K562 (cell line): ENCODE measurements around the gene ANKRD16. TPM values are rescaled to one million over a fixed set of nuclear protein-coding genes. Genes with fewer than 3 reads are reported as not detected.

Experiments
- CEBPB ChIP-seq: fragments of 450-650 bp; IDR thresholded peaks from 2 replicates; pipeline ENCODE4 v1.6.1; 2016; ENCODE audit warnings: missing genetic modification characterization, missing compliant biosample characterization
- MAFG ChIP-seq: fragments of 450-650 bp; conservative IDR thresholded peaks from 2 replicates; pipeline ENCODE4 v1.6.1; 2016; ENCODE audit warnings: missing genetic modification characterization, missing compliant biosample characterization
- MTA3 ChIP-seq: fragments of 450-650 bp; formaldehyde crosslinking; IDR thresholded peaks from 2 replicates; pipeline ENCODE4 v1.6.1; 2017; ENCODE audit warnings: mild to moderate bottlenecking, borderline replicate concordance
- NBN ChIP-seq: fragments of 450-650 bp; IDR thresholded peaks from 2 replicates; pipeline ENCODE4 v1.6.1; 2016; ENCODE audit warnings: low read depth, mild to moderate bottlenecking
- SAFB ChIP-seq: fragments of 200-400 bp; formaldehyde crosslinking; IDR thresholded peaks from 2 replicates; pipeline ENCODE4 v1.6.1; 2017; ENCODE audit warnings: low read depth, low read length, borderline replicate concordance
- SIN3A ChIP-seq, 2 experiments: fragments of 150-350 bp in 1 of 2; IDR thresholded peaks; 2 replicates each; pipeline ENCODE4 v1.6.1; 2011 to 2016; ENCODE audit warnings: borderline replicate concordance in 2 of 2, low read depth in 2 of 2, low read length in 2 of 2, mild to moderate bottlenecking in 2 of 2, moderate library complexity in 2 of 2; ENCODE audit not compliant: control insufficient read depth in 1 of 2
- ZNF316 ChIP-seq: fragments of 450-650 bp; IDR thresholded peaks from 2 replicates; pipeline ENCODE4 v1.6.1; 2016
- ZNF318 ChIP-seq, 2 experiments: fragments of 450-650 bp; IDR thresholded peaks; 2 replicates each; pipeline ENCODE4 v1.6.1; 2016; ENCODE audit warnings: mild to moderate bottlenecking in 2 of 2, borderline replicate concordance in 1 of 2, low read depth in 1 of 2, moderate library complexity in 1 of 2
- ZNF518B ChIP-seq: fragments of 250-450 bp; sonication (Bioruptor Pico); IDR thresholded peaks from 2 replicates; pipeline ENCODE4 v1.5.0; 2021; ENCODE audit warnings: mild to moderate bottlenecking, moderate library complexity
- polyA plus RNA-seq, 8 experiments: library from polyadenylated mRNA; depleted of rRNA in 4 of 8; stranded (reverse) in 5 of 8; unstranded in 3 of 8; fragments of >200 nt; fragmentation: Nextera tagmentation in 2 of 8; fragmentation: Illumina TruSeq in 1 of 8; extraction: Ambion mirVana in 2 of 8; extraction: Trizol in 1 of 8; gene quantifications; 2 replicates each; pipeline versions ENCODE4 v1.2.1 to v1.2.3, GENCODE V29; 2011 to 2014; ENCODE audit warnings: inconsistent platforms in 1 of 8, missing spikeins in 1 of 8
- total RNA-seq, 7 experiments: library from RNA; depleted of rRNA in 6 of 7; stranded (reverse); fragments of >200 nt in 6 of 7; fragmentation: Illumina TruSeq in 2 of 7; extraction: Trizol in 2 of 7; gene quantifications; 2 replicates each; pipeline versions ENCODE4 v1.2.1 to v1.2.3, GENCODE V29; 2011 to 2021; ENCODE audit warnings: low replicate concordance in 1 of 7

Gene ANKRD16
- total and polyA plus RNA-seq, 9 of the 15 experiments (the other 6 are each of a cell fraction or from before 2014, with no cell fraction given), result 1.5 to 16.0 (median 9.5) TPM

- TF ChIP-seq ZNF518B (no peak), NBN (no peak), SIN3A (IDR thresholded peaks at IDR 0.05; ENCODE audit: borderline replicate concordance in 2 of 2, control insufficient read depth in 1 of 2, low read depth in 2 of 2, low read length in 2 of 2) (no peak), MAFG (tag) (0 out of 2 replicates have a peak, but pooled peaks have one; percentile 16), CEBPB (tag) (peak; percentile 94), MTA3 (no peak), SAFB (no peak), ZNF316 (peak; percentile 33; the same call in 1 of the 2 replicates), ZNF318 (IDR thresholded peaks at IDR 0.05; ENCODE audit: borderline replicate concordance in 1 of 2, low read depth in 1 of 2) (no peak)
- TF ChIP-seq, all 486 proteins: peak for 10
Measured at GRCh38 chr10:5932345-5932744, 42.7 kb upstream of the ANKRD16 start (continued).
